HepG2 (cell line): ENCODE data around the gene KIF21B. TPM values are rescaled to one million over a fixed set of nuclear protein-coding genes. Genes with fewer than 3 reads are reported as not detected.

Experiments used
- ATAC-seq: fragments of 200-7000 bp; cut with Tn5 transposase; 3 replicates; pipeline ENCODE4 v1.9.1; 2020; ENCODE audit warnings: mild to moderate bottlenecking, moderate library complexity
- BruUV-seq: library from RNA; stranded (reverse); fragments of 400-500 nt; replicated peaks from 2 replicates; lab custom pipeline; 2021; lab: Mats Ljungman, UMichigan
- CTCF ChIA-PET: fragments of 300-600 bp; formaldehyde crosslinking; extraction: SDS; loops from one replicate; lab custom pipeline; 2021; ENCODE audit warnings: low total read pairs, inconsistent platforms, low intra/inter-chr PET ratio; lab: Yijun Ruan, JAX
- POLR2A ChIA-PET: fragments of 350-600 bp; sonication (Branson Sonifier 250); formaldehyde crosslinking; loops from one replicate; lab custom pipeline; 2020; ENCODE audit warnings: antibody characterized with exemption, inconsistent platforms; lab: Yijun Ruan, JAX
- DNase-seq: peaks from one replicate; pipeline ENCODE4 v3.0.0-alpha.2; 2015; ENCODE audit warnings: low spot score
- FAIRE-seq: peaks from 3 replicates; lab custom pipeline; 2011; peaks lifted over from hg19 to GRCh38; lab: Jason Lieb, UNC
- H2AFZ ChIP-seq: one replicate; pipeline ENCODE4 v1.6.1; 2011; ENCODE audit warnings: low read length, inconsistent platforms
- H3K27ac ChIP-seq: fragments of 300-600 bp; 3 replicates; pipeline ENCODE4 v1.8.0; 2011; ENCODE audit warnings: mixed run types, mild to moderate bottlenecking, mixed read lengths, low read length, inconsistent platforms; ENCODE audit not compliant: insufficient read depth; ENCODE audit errors: extremely low read length
- H3K27me3 ChIP-seq, 2 experiments: fragments of 200-600 bp in 1 of 2; 2 replicates in 1 of 2; 3 replicates in 1 of 2; pipeline versions ENCODE4 v1.6.0 to v1.8.0; 2011; ENCODE audit warnings: low read length in 2 of 2, mild to moderate bottlenecking in 2 of 2, moderate library complexity in 2 of 2, inconsistent platforms in 1 of 2; ENCODE audit not compliant: insufficient read depth in 2 of 2, control insufficient read depth in 1 of 2
- H3K36me3 ChIP-seq, 2 experiments: fragments of 200-600 bp in 1 of 2; replicated peaks in 1 of 2; 2 replicates in 1 of 2; 3 replicates in 1 of 2; pipeline versions ENCODE4 v1.5.1 to v1.8.0; 2011; ENCODE audit warnings: low read length in 2 of 2, inconsistent platforms in 1 of 2; ENCODE audit not compliant: insufficient read depth in 2 of 2, control insufficient read depth in 1 of 2
- H3K4me1 ChIP-seq: 2 replicates; pipeline ENCODE4 v1.5.1; 2012; ENCODE audit warnings: low read length, inconsistent platforms; ENCODE audit not compliant: insufficient read depth
- H3K4me2 ChIP-seq: 2 replicates; pipeline ENCODE4 v1.6.0; 2011; ENCODE audit warnings: low read depth, low read length, inconsistent platforms
- H3K4me3 ChIP-seq, 3 experiments: fragments of 200-600 bp in 1 of 3; sonication (generic), shearing (Covaris generic) in 1 of 3; replicated peaks in 1 of 3; 2 replicates each; pipeline ENCODE4 v1.5.1; 2011 to 2016; ENCODE audit warnings: low read length in 3 of 3, inconsistent platforms in 2 of 3, low read depth in 2 of 3, mild to moderate bottlenecking in 2 of 3, control low read depth in 1 of 3, mixed read lengths in 1 of 3; ENCODE audit not compliant: insufficient read depth in 1 of 3
- H3K79me2 ChIP-seq: one replicate; pipeline ENCODE4 v1.6.1; 2011; ENCODE audit warnings: low read length, inconsistent platforms; ENCODE audit not compliant: insufficient read depth
- H3K9ac ChIP-seq: 2 replicates; pipeline ENCODE4 v1.6.0; 2011; ENCODE audit warnings: mild to moderate bottlenecking, low read depth, low read length, inconsistent platforms; ENCODE audit not compliant: insufficient read depth
- H3K9me3 ChIP-seq: 2 replicates; pipeline ENCODE4 v1.5.1; 2012; ENCODE audit warnings: mild to moderate bottlenecking, low read length
- H4K20me1 ChIP-seq: 2 replicates; pipeline ENCODE4 v1.6.0; 2011; ENCODE audit warnings: inconsistent platforms, mild to moderate bottlenecking, low read length, moderate library complexity; ENCODE audit not compliant: insufficient read depth
- BHLHE40 ChIP-seq: IDR thresholded peaks from 2 replicates; pipeline ENCODE4 v1.6.1; 2011; ENCODE audit warnings: low read length, improper control_type of control experiment
- CBX1 ChIP-seq: IDR thresholded peaks from one replicate; pipeline ENCODE4 v1.6.1; 2016; ENCODE audit warnings: antibody characterized with exemption, low read depth
- CEBPB ChIP-seq: IDR thresholded peaks from 2 replicates; pipeline ENCODE4 v1.6.1; 2011; ENCODE audit warnings: low read depth, low read length, improper control_type of control experiment, borderline replicate concordance
- CEBPG ChIP-seq: IDR thresholded peaks from 2 replicates; pipeline ENCODE4 v1.6.1; 2016
- FOXP1 ChIP-seq, 2 experiments: fragments of 450-650 bp in 1 of 2; IDR thresholded peaks; 2 replicates each; pipeline ENCODE4 v1.6.1; 2017 to 2018; ENCODE audit warnings: antibody characterized with exemption in 1 of 2
- HHEX ChIP-seq: IDR thresholded peaks from 2 replicates; pipeline ENCODE4 v1.6.1; 2016; ENCODE audit warnings: control low read depth
- HOXA5 ChIP-seq: sonication (generic); formaldehyde crosslinking; IDR thresholded peaks from 2 replicates; pipeline ENCODE4 v1.4.0; 2020; ENCODE audit warnings: missing genetic modification reagents
- MTF2 ChIP-seq: sonication (generic); formaldehyde crosslinking; IDR thresholded peaks from 2 replicates; pipeline ENCODE4 v1.5.0; 2020; ENCODE audit warnings: missing genetic modification reagents, borderline replicate concordance
- NFIB ChIP-seq: sonication (generic); formaldehyde crosslinking; IDR thresholded peaks from 2 replicates; pipeline ENCODE4 v1.9.0; 2021; ENCODE audit warnings: missing genetic modification reagents, mild to moderate bottlenecking, borderline replicate concordance
- SIN3B ChIP-seq: fragments of 150-350 bp; IDR thresholded peaks from 2 replicates; pipeline ENCODE4 v1.6.1; 2014; ENCODE audit warnings: low read length
- TGIF2 ChIP-seq: IDR thresholded peaks from 2 replicates; pipeline ENCODE4 v1.6.1; 2016; ENCODE audit warnings: control low read depth, missing compliant biosample characterization
- TSC22D2 ChIP-seq: sonication (generic); formaldehyde crosslinking; IDR thresholded peaks from 2 replicates; pipeline ENCODE4 v1.5.1; 2020; ENCODE audit warnings: missing genetic modification reagents, mild to moderate bottlenecking, borderline replicate concordance
- WIZ ChIP-seq: sonication (generic); formaldehyde crosslinking; IDR thresholded peaks from 2 replicates; pipeline ENCODE4 v1.5.1; 2020; ENCODE audit warnings: mild to moderate bottlenecking, missing genetic modification reagents
- ZMYM3 ChIP-seq: sonication (generic); formaldehyde crosslinking; IDR thresholded peaks from 2 replicates; pipeline ENCODE4 v1.5.1; 2020; ENCODE audit warnings: mild to moderate bottlenecking, missing genetic modification reagents
- ZNF225 ChIP-seq: sonication (generic); formaldehyde crosslinking; IDR thresholded peaks from 2 replicates; pipeline ENCODE4 v1.4.0; 2020; ENCODE audit warnings: mild to moderate bottlenecking, missing genetic modification reagents
- WGBS: methylation state at CpG from one replicate; pipeline ENCODE4 v1.1.6; 2017; ENCODE audit warnings: low lambda C conversion rate; 5-methylcytosine and 5-hydroxymethylcytosine counted together
- in situ Hi-C: cut with HindIII; loops from 2 replicates; pipeline ENCODE4 v1.10.0; 2017; ENCODE audit warnings: low pct_unique_long_range_greater_than_20kb; ENCODE audit not compliant: extremely low pct_ligation_motif_present
- intact Hi-C: fragments of 100-400 bp; cut with micrococcal nuclease; formaldehyde crosslinking; loops from one replicate; pipeline ENCODE4 v1.10.0; 2022; ENCODE audit not compliant: unreplicated experiment
- polyA plus RNA-seq, 8 experiments: library from polyadenylated mRNA; depleted of rRNA in 3 of 8; stranded (reverse) in 7 of 8; unstranded in 1 of 8; fragments of >200 nt; fragmentation: Illumina TruSeq in 4 of 8; extraction: Trizol in 4 of 8; gene quantifications; 2 replicates each; pipeline versions ENCODE4 v1.2.1 to v1.2.3, GENCODE V29; 2011 to 2016; ENCODE audit warnings: low read depth in 4 of 8, missing spikeins in 1 of 8, mixed read lengths in 1 of 8; ENCODE audit not compliant: insufficient read depth in 1 of 8
- total RNA-seq, 5 experiments: library from RNA; depleted of rRNA; stranded (reverse); fragments of >200 nt; fragmentation: Illumina TruSeq; extraction: Trizol; gene quantifications; 2 replicates each; pipeline ENCODE4 v1.2.3, GENCODE V29; 2016; ENCODE audit warnings: low read depth in 1 of 5
- TF ChIP-seq, protein P1 (sequence below): sonication (generic); formaldehyde crosslinking; IDR thresholded peaks from 2 replicates; pipeline ENCODE4 v1.4.0; 2020; ENCODE audit warnings: mild to moderate bottlenecking, missing genetic modification reagents, borderline replicate concordance
- TF ChIP-seq, protein P2 (sequence below): sonication (generic); formaldehyde crosslinking; conservative IDR thresholded peaks from 2 replicates; pipeline ENCODE4 v1.5.0; 2020; ENCODE audit warnings: missing genetic modification reagents

KIF21B gene
- total and polyA plus RNA-seq, 2 of the 13 experiments (the other 11 are each of a cell fraction or from before 2014, with no cell fraction given) = 0.17 to 0.20 TPM

DNA sequence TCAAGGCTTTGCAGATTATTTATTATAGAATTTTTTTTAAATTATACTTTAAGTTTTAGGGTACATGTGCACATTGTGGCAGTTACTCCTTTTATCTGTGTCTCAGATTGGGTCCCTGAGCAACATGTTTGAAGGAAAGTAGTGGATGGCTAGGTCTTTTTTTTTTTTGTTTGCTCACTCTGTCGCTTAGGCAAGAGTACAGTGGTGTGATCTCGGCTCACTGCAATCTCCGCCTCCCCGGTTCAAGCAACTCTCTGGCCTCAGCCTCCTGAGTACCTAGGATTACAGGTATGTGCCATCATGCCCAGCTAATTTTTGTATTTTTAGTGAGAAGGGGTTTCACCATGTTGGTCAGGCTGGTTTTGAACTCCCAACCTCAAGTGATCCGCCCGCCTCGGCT, 39.6 kb upstream of the KIF21B start (continued):
- TF ChIP-seq ZMYM3 (CRISPR knock-in tag) = 0 out of 2 replicates have a peak, but pooled peaks have one; percentile 12
- TF ChIP-seq WIZ (CRISPR knock-in tag) = no peak
- TF ChIP-seq CEBPG = peak; percentile 40; the same call in 1 of the 2 replicates
- no peak for TF ChIP-seq HOXA5 (CRISPR knock-in tag)
- TF ChIP-seq HHEX (CRISPR knock-in tag) = no peak
- TF ChIP-seq CEBPB = 0 out of 2 replicates have a peak, but pooled peaks have one; percentile 27
- TF ChIP-seq, protein P1, sequence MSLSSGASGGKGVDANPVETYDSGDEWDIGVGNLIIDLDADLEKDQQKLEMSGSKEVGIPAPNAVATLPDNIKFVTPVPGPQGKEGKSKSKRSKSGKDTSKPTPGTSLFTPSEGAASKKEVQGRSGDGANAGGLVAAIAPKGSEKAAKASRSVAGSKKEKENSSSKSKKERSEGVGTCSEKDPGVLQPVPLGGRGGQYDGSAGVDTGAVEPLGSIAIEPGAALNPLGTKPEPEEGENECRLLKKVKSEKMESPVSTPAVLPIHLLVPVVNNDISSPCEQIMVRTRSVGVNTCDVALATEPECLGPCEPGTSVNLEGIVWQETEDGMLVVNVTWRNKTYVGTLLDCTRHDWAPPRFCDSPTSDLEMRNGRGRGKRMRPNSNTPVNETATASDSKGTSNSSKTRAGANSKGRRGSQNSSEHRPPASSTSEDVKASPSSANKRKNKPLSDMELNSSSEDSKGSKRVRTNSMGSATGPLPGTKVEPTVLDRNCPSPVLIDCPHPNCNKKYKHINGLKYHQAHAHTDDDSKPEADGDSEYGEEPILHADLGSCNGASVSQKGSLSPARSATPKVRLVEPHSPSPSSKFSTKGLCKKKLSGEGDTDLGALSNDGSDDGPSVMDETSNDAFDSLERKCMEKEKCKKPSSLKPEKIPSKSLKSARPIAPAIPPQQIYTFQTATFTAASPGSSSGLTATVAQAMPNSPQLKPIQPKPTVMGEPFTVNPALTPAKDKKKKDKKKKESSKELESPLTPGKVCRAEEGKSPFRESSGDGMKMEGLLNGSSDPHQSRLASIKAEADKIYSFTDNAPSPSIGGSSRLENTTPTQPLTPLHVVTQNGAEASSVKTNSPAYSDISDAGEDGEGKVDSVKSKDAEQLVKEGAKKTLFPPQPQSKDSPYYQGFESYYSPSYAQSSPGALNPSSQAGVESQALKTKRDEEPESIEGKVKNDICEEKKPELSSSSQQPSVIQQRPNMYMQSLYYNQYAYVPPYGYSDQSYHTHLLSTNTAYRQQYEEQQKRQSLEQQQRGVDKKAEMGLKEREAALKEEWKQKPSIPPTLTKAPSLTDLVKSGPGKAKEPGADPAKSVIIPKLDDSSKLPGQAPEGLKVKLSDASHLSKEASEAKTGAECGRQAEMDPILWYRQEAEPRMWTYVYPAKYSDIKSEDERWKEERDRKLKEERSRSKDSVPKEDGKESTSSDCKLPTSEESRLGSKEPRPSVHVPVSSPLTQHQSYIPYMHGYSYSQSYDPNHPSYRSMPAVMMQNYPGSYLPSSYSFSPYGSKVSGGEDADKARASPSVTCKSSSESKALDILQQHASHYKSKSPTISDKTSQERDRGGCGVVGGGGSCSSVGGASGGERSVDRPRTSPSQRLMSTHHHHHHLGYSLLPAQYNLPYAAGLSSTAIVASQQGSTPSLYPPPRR = no peak
- TF ChIP-seq CBX1 = no peak

DNA sequence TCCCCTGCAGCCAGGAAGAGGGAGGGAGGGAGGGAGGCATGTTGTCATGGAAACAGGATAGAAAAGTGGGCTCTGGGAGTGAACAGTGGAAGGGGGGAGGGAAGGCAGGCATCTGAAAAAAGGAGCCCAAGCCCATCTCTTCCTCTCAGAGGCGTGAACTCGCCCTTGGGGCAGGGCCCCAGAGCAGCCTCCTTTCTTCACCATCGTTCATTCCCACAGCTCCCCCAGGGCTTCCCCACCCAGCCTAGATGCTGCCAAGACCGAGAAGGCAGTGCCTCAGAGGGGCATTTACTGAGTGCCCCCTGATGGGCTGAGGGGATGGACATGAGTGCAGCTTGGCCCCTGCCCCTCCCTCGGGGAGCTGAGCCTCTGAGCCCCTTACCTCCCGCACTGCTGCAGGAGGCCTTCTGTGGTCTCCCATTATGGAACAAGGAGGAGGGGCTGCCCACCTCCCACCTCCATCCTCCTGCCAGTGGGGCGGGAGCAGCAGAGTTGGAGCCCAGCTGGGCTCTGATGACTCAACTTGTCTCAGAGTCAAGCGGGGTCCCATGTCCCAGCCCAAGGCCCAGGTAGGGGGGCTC, 39.1 kb upstream of the KIF21B start:
- ChIA-PET CTCF (no interaction called here), POLR2A (no interaction called here)
- ATAC-seq = no peak
- no peak for FAIRE-seq
- H2AFZ ChIP-seq = no peak overlapping the region
- intact Hi-C loops (no loop called here), in situ Hi-C loops (no loop called here)
- no peak for DNase-seq
- no peaks in the 10 kb centered on the region for H3K79me2 ChIP-seq
- WGBS = 53% methylated on average over 7 of the region's 8 CpGs
- H3K27me3 ChIP-seq = peaks cover 0 to 12% of the 10 kb centered on the region in 2 experiments; a peak in 2 of 5 replicates
- no peaks in the 10 kb centered on the region for H3K36me3 ChIP-seq
- H3K9ac ChIP-seq = no peak overlapping the region
- H3K9me3 ChIP-seq = no peaks in the 10 kb centered on the region
- H3K27ac ChIP-seq = no peak overlapping the region
- H4K20me1 ChIP-seq = no peaks in the 10 kb centered on the region
- H3K4me3 ChIP-seq = no peak overlapping the region
- H3K4me2 ChIP-seq = no peak overlapping the region
- no TSS peak for BruUV-seq
- peaks cover 15% of the 10 kb centered on the region for H3K4me1 ChIP-seq
- TF ChIP-seq ZNF225 (CRISPR knock-in tag) = no peak
- no peak for TF ChIP-seq MTF2 (CRISPR knock-in tag)
- TF ChIP-seq TSC22D2 = no peak
- no peak for TF ChIP-seq BHLHE40
- no peak for TF ChIP-seq FOXP1 (IDR thresholded peaks at IDR 0.05)
- no peak for TF ChIP-seq FOXP1 (CRISPR knock-in tag; IDR thresholded peaks at IDR 0.05)
- TF ChIP-seq NFIB = no peak
- no peak for TF ChIP-seq TGIF2
- TF ChIP-seq SIN3B = no peak
- TF ChIP-seq, protein P2, sequence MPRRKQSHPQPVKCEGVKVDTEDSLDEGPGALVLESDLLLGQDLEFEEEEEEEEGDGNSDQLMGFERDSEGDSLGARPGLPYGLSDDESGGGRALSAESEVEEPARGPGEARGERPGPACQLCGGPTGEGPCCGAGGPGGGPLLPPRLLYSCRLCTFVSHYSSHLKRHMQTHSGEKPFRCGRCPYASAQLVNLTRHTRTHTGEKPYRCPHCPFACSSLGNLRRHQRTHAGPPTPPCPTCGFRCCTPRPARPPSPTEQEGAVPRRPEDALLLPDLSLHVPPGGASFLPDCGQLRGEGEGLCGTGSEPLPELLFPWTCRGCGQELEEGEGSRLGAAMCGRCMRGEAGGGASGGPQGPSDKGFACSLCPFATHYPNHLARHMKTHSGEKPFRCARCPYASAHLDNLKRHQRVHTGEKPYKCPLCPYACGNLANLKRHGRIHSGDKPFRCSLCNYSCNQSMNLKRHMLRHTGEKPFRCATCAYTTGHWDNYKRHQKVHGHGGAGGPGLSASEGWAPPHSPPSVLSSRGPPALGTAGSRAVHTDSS = no peak
